CD8-positive, alpha-beta memory T cell (primary cell): Measurements from ENCODE around the gene NCMAP. TPM values are rescaled to one million over a fixed set of nuclear protein-coding genes. Genes with fewer than 3 reads are reported as not detected.

ENCODE experiments used
- CTCF ChIA-PET: fragments of 350-600 bp; sonication (Branson Sonifier 250); formaldehyde crosslinking; loops from one replicate; lab custom pipeline; 2021; ENCODE audit warnings: antibody characterized with exemption; lab: Charles Lee
- POLR2A ChIA-PET: fragments of 350-600 bp; sonication (Branson Sonifier 250); formaldehyde crosslinking; loops from one replicate; lab custom pipeline; 2021; ENCODE audit warnings: antibody characterized with exemption; lab: Charles Lee
- DNase-seq, 5 donors: peaks; one replicate each; pipeline versions ENCODE4 v3.0.0 to v3.0.0-alpha.2; 2020 to 2022; ENCODE audit warnings: mixed read lengths in 1 of 5
- H3K27ac ChIP-seq: one replicate; pipeline ENCODE4 v1.7.0; 2013; ENCODE audit warnings: low read depth, mild to moderate bottlenecking, low read length, moderate library complexity
- H3K27me3 ChIP-seq: 2 replicates; pipeline ENCODE4 v1.7.0; 2013; ENCODE audit warnings: low read length, mild to moderate bottlenecking; ENCODE audit not compliant: insufficient read depth, poor library complexity, severe bottlenecking
- H3K36me3 ChIP-seq: 2 replicates; pipeline ENCODE4 v1.7.0; 2013; ENCODE audit warnings: mild to moderate bottlenecking, low read length, moderate library complexity; ENCODE audit not compliant: insufficient read depth
- H3K4me1 ChIP-seq: 2 replicates; pipeline ENCODE4 v1.7.0; 2013; ENCODE audit warnings: mild to moderate bottlenecking, low read length, moderate library complexity; ENCODE audit not compliant: insufficient read depth
- H3K4me3 ChIP-seq: 2 replicates; pipeline ENCODE4 v1.7.0; 2013; ENCODE audit warnings: mild to moderate bottlenecking, low read length
- H3K9me3 ChIP-seq: 2 replicates; pipeline ENCODE4 v1.7.0; 2013; ENCODE audit warnings: mild to moderate bottlenecking, low read length
- H3K27ac Mint-ChIP-seq, 8 donors: one replicate each; pipeline ENCODE4 v1.8.0; 2020 to 2021; ENCODE audit warnings: mixed read lengths in 8 of 8, mild to moderate bottlenecking in 6 of 8, inconsistent platforms in 3 of 8, moderate library complexity in 3 of 8
- H3K27me3 Mint-ChIP-seq, 2 donors: one replicate each; pipeline ENCODE4 v1.8.0; 2020 to 2021; ENCODE audit warnings: mixed read lengths in 2 of 2, mild to moderate bottlenecking in 1 of 2, moderate library complexity in 1 of 2
- H3K36me3 Mint-ChIP-seq, 3 donors: one replicate each; pipeline ENCODE4 v1.8.0; 2020 to 2021; ENCODE audit warnings: mixed read lengths in 3 of 3, inconsistent platforms in 1 of 3, mild to moderate bottlenecking in 1 of 3
- H3K4me1 Mint-ChIP-seq, 3 donors: one replicate each; pipeline ENCODE4 v1.8.0; 2020 to 2021; ENCODE audit warnings: mixed read lengths in 3 of 3, inconsistent platforms in 1 of 3, mild to moderate bottlenecking in 1 of 3
- H3K4me3 Mint-ChIP-seq, 7 donors: one replicate each; pipeline ENCODE4 v1.8.0; 2020 to 2021; ENCODE audit warnings: mixed read lengths in 7 of 7, mild to moderate bottlenecking in 6 of 7, moderate library complexity in 4 of 7, inconsistent platforms in 2 of 7
- H3K9me3 Mint-ChIP-seq, 5 donors: one replicate each; pipeline ENCODE4 v1.8.0; 2020 to 2022; ENCODE audit warnings: mixed read lengths in 5 of 5, mild to moderate bottlenecking in 3 of 5, moderate library complexity in 2 of 5, inconsistent platforms in 1 of 5
- polyA plus RNA-seq: library from polyadenylated mRNA; unstranded; fragments of 300-500 nt; fragmentation: Illumina TruSeq; gene quantifications from one replicate; pipeline ENCODE4 v1.2.3, GENCODE V29; 2021
- total RNA-seq, 2 experiments: library from RNA; stranded (reverse); gene quantifications; one replicate each; pipeline ENCODE4 v1.2.3, GENCODE V29; 2021

NCMAP gene
- total and polyA plus RNA-seq, 3 experiments from 2014 or later, result 0.04 TPM; not detected in 2

GRCh38 chr1:24642481-24643362 lies 86.8 kb downstream of the NCMAP start, which contains the start of gene SRRM1:
Gene SRRM1 (plus strand): TSS chr1:24643302. CDS start chr1:24643327, 25 bp downstream.
- H3K4me3 Mint-ChIP-seq, result peak within 1 kb of the TSS; percentile 92 to 98 (median 94)
- ChIA-PET POLR2A (interaction anchor here (0.6 to 2.1 kb wide), 14 partner anchors 25 to 590 kb away, joined by 3 to 5 read pairs (median 3); partner anchors contain the start of genes CLIC4, NIPAL3, RCAN3 and RUNX3), CTCF (interaction anchor here (1.2 to 1.5 kb wide), 5 partner anchors 9 to 444 kb away, joined by 3 to 4 read pairs (median 3); partner anchors contain the start of gene NIPAL3)
- Histone ChIP-seq H3K4me1 (peaks cover 29% of the 10 kb centered on the region), H3K27ac (peak within 1 kb of the TSS; percentile 99), H3K27me3 (no peaks in the 10 kb centered on the region), H3K9me3 (no peaks in the 10 kb centered on the region), H3K36me3 (peaks cover 24% of the 10 kb centered on the region), H3K4me3 (peak within 1 kb of the TSS; percentile 92)
- peak; percentile 97 to 100 (median 99) for DNase-seq
- peaks cover 6 to 42% (median 10%) of the 10 kb centered on the region in 3 donors for H3K36me3 Mint-ChIP-seq
- H3K27ac Mint-ChIP-seq, result peak within 1 kb of the TSS; percentile 96 to 100 (median 99)
- H3K9me3 Mint-ChIP-seq, result no peaks in the 10 kb centered on the region
- H3K4me1 Mint-ChIP-seq, result peaks cover 44 to 46% (median 45%) of the 10 kb centered on the region in 3 donors
- no peaks in the 10 kb centered on the region for H3K27me3 Mint-ChIP-seq

DNA sequence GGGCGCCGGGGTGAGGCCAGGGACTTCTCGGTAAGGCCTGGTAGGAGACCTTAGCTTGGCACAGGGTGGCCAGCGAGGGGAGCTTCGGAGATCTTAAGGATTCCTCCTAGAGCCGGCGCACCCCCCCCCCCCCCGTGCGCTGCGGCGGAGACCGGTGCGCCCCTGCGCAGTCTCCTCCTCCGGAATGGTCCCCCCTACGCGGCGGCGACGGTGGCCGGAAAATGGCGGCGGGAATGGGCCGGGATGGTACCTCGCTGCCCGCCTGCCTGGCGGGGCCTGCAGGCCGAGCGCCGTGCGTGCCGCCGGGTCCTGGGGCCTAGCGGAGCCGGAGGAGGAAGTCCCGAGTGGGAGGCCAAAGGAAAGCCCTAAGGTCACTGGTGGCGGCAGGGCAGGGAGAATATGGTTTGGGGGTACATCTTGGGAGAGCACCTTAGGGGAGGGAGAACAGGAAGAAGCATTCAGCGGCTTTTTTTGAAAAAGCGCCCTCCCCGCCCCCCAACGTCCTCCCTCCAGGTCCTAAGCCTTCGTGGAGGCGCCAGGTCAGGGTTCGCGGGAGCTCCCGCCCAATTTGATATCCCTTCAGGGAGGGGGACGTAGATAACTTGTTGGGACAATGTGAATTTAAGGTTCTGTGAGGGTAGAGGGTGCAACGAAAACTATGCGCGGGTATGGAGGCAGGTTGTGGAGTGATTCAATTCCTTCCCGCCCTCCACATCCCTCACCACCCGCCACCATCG lies 87.6 kb downstream of the NCMAP start:
- Mint-ChIP-seq H3K4me1 (peaks cover 46 to 54% (median 48%) of the 10 kb centered on the region in 3 donors), H3K27me3 (no peaks in the 10 kb centered on the region), H3K9me3 (no peaks in the 10 kb centered on the region), H3K27ac (peak overlapping the region; percentile 90 to 100 (median 96)), H3K4me3 (peak overlapping the region; percentile 92 to 98 (median 94)), H3K36me3 (peaks cover 6 to 51% (median 12%) of the 10 kb centered on the region in 3 donors)
- ChIA-PET POLR2A (interaction anchor here (0.5 to 2.1 kb wide), 8 partner anchors 20 to 589 kb away, joined by 3 to 12 read pairs (median 4); partner anchors contain the start of genes NIPAL3 and SYF2), CTCF (interaction anchor here (1.2 to 1.4 kb wide), 4 partner anchors 10 to 444 kb away, joined by 3 to 4 read pairs (median 3); partner anchors contain the start of gene NIPAL3)
- Histone ChIP-seq H3K27me3 (no peaks in the 10 kb centered on the region), H3K36me3 (peaks cover 31% of the 10 kb centered on the region), H3K27ac (peak overlapping the region; percentile 81), H3K4me1 (peaks cover 29% of the 10 kb centered on the region), H3K9me3 (no peaks in the 10 kb centered on the region), H3K4me3 (peak overlapping the region; percentile 81)
- DNase-seq, result peak in 2 of 5 donors; percentile 34 to 70

DNA sequence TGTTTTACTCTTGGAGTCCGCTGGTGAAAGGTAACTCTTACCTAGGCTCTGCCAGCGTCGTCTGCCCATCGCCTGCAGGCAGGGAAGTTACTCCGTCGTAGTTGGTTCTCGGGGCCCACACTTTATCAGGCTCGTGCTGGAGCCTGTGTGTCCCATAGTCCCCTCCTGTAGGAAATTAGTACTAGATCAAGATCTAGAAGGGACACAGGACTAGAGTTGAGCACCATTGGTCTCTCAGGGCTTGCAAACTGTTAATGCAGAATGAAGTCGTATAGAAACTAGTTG lies 88.2 kb downstream of the NCMAP start:
- Histone ChIP-seq H3K27me3 (no peaks in the 10 kb centered on the region), H3K9me3 (no peaks in the 10 kb centered on the region), H3K4me1 (peaks cover 29% of the 10 kb centered on the region), H3K27ac (peak overlapping the region; percentile 81), H3K4me3 (peak overlapping the region; percentile 81), H3K36me3 (peaks cover 36% of the 10 kb centered on the region)
- ChIA-PET POLR2A (interaction anchor here (0.5 to 0.6 kb wide), 2 partner anchors 20 to 153 kb away, joined by 3 to 12 read pairs; no protein-coding TSS in a partner anchor), CTCF (interaction anchor here (1.2 to 1.3 kb wide), 2 partner anchors 191 to 445 kb away, joined by 3 read pairs; no protein-coding TSS in a partner anchor)
- no peaks in the 10 kb centered on the region for H3K9me3 Mint-ChIP-seq
- peak in 1 of 5 donors; percentile 6 for DNase-seq
- H3K27me3 Mint-ChIP-seq, result no peaks in the 10 kb centered on the region
- H3K36me3 Mint-ChIP-seq, result peaks cover 6 to 56% (median 13%) of the 10 kb centered on the region in 3 donors
- H3K4me1 Mint-ChIP-seq, result peaks cover 47 to 57% (median 48%) of the 10 kb centered on the region in 3 donors
- peak overlapping the region; percentile 92 to 98 (median 94) for H3K4me3 Mint-ChIP-seq
- peak overlapping the region; percentile 79 to 100 (median 92) for H3K27ac Mint-ChIP-seq

- Mint-ChIP-seq H3K4me1 (peaks cover 44 to 57% (median 55%) of the 10 kb centered on the region in 3 donors), H3K4me3 (no peak overlapping the region), H3K9me3 (no peaks in the 10 kb centered on the region), H3K27me3 (no peaks in the 10 kb centered on the region), H3K36me3 (peaks cover 28 to 93% (median 42%) of the 10 kb centered on the region in 3 donors), H3K27ac (peak overlapping the region in 1 of 8 donors; percentile 27)
- Histone ChIP-seq H3K4me1 (peaks cover 21% of the 10 kb centered on the region), H3K9me3 (no peaks in the 10 kb centered on the region), H3K4me3 (no peak overlapping the region), H3K27me3 (no peaks in the 10 kb centered on the region), H3K36me3 (peaks cover 77% of the 10 kb centered on the region), H3K27ac (no peak overlapping the region)
- POLR2A ChIA-PET, result no interaction called here
- CTCF ChIA-PET, result no interaction called here
- no peak for DNase-seq
These were observed 93.0 kb downstream of the NCMAP start for GRCh38 chr1:24648919-24649318.

DNA sequence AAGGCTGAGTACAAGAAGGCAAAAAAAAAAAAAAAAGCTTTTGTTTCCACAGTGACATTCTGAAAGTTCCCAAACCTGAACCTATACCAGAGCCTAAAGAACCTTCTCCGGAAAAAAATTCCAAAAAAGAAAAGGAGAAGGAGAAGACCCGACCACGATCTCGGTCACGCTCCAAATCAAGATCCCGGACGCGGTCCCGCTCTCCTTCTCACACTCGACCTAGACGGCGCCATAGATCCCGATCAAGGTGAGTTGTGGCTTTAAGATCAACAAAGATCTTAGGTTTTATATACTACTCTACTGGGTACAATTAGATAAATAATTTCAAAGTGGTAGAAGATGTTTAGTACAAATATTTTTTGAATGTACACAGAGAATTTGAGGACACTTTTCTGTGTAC lies 96.5 kb downstream of the NCMAP start:
- H3K4me3 ChIP-seq, result no peak overlapping the region
- no peak overlapping the region for H3K4me3 Mint-ChIP-seq
- H3K27ac ChIP-seq, result no peak overlapping the region
- no peaks in the 10 kb centered on the region for H3K27me3 ChIP-seq
- peaks cover 90% of the 10 kb centered on the region for H3K36me3 ChIP-seq
- no peaks in the 10 kb centered on the region for H3K9me3 ChIP-seq
- DNase-seq, result no peak
- ChIA-PET POLR2A (no interaction called here), CTCF (no interaction called here)
- H3K27me3 Mint-ChIP-seq, result no peaks in the 10 kb centered on the region
- no peak overlapping the region for H3K27ac Mint-ChIP-seq
- H3K4me1 Mint-ChIP-seq, result peaks cover 28 to 51% (median 50%) of the 10 kb centered on the region in 3 donors
- peaks cover 29 to 96% (median 52%) of the 10 kb centered on the region in 3 donors for H3K36me3 Mint-ChIP-seq
- no peaks in the 10 kb centered on the region for H3K9me3 Mint-ChIP-seq
- peaks cover 10% of the 10 kb centered on the region for H3K4me1 ChIP-seq

- Mint-ChIP-seq H3K9me3 (no peaks in the 10 kb centered on the region), H3K27ac (no peak overlapping the region), H3K36me3 (peaks cover 29 to 92% (median 52%) of the 10 kb centered on the region in 3 donors), H3K4me3 (no peak overlapping the region), H3K27me3 (no peaks in the 10 kb centered on the region), H3K4me1 (peaks cover 28 to 54% (median 47%) of the 10 kb centered on the region in 3 donors)
- DNase-seq, result no peak
- Histone ChIP-seq H3K4me3 (no peak overlapping the region), H3K4me1 (peaks cover 10% of the 10 kb centered on the region), H3K9me3 (no peaks in the 10 kb centered on the region), H3K36me3 (peaks cover 85% of the 10 kb centered on the region), H3K27ac (no peak overlapping the region), H3K27me3 (no peaks in the 10 kb centered on the region)
- ChIA-PET POLR2A (no interaction called here), CTCF (no interaction called here)
These were observed 98.1 kb downstream of the NCMAP start for GRCh38 chr1:24654010-24654409.

GRCh38 chr1:24656046-24656445 lies 100.2 kb downstream of the NCMAP start:
- Mint-ChIP-seq H3K4me3 (no peak overlapping the region), H3K27ac (peak overlapping the region in 1 of 8 donors; percentile 61), H3K36me3 (peaks cover 22 to 91% (median 46%) of the 10 kb centered on the region in 3 donors), H3K27me3 (no peaks in the 10 kb centered on the region), H3K4me1 (peaks cover 31 to 55% (median 53%) of the 10 kb centered on the region in 3 donors), H3K9me3 (no peaks in the 10 kb centered on the region)
- no peak for DNase-seq
- Histone ChIP-seq H3K36me3 (peaks cover 74% of the 10 kb centered on the region), H3K4me1 (peaks cover 17% of the 10 kb centered on the region), H3K27ac (no peak overlapping the region), H3K4me3 (no peak overlapping the region), H3K9me3 (no peaks in the 10 kb centered on the region), H3K27me3 (no peaks in the 10 kb centered on the region)
- POLR2A ChIA-PET, result no interaction called here
- CTCF ChIA-PET, result no interaction called here
